Upper lobe of right lung (tissue), 1 donor: ENCODE measurements around the gene DSCAM. TPM values are rescaled to one million over a fixed set of nuclear protein-coding genes. Genes with fewer than 3 reads are reported as not detected.

ENCODE experiments used
- ATAC-seq: fragments of 200-7000 bp; cut with Tn5 transposase; one replicate; pipeline ENCODE4 v1.9.1; 2020; ENCODE audit warnings: mild to moderate bottlenecking, moderate library complexity
- DNase-seq: peaks from one replicate; pipeline ENCODE4 v3.0.0-alpha.2; 2020
- H3K27ac ChIP-seq: fragments of 200-600 bp; one replicate; pipeline ENCODE4 v1.8.0; 2022
- H3K27me3 ChIP-seq: fragments of 200-600 bp; one replicate; pipeline ENCODE4 v1.8.0; 2022; ENCODE audit warnings: mild to moderate bottlenecking
- H3K36me3 ChIP-seq: fragments of 200-600 bp; one replicate; pipeline ENCODE4 v1.8.0; 2022
- H3K4me1 ChIP-seq: fragments of 200-600 bp; one replicate; pipeline ENCODE4 v1.8.0; 2022
- H3K4me3 ChIP-seq: fragments of 200-600 bp; one replicate; pipeline ENCODE4 v1.8.0; 2022; ENCODE audit warnings: mild to moderate bottlenecking
- H3K9me3 ChIP-seq: fragments of 200-600 bp; one replicate; pipeline ENCODE4 v1.8.0; 2022
- intact Hi-C: fragments of 100-400 bp; cut with DNase I; formaldehyde crosslinking; loops from one replicate; pipeline ENCODE4 v1.11.0; 2022
- total RNA-seq: library from RNA; stranded (reverse); fragmentation: NEBNext Ultra II Directional; extraction: Animal tissue kit (Norgen Biotek cat#: 25700); gene quantifications from one replicate; pipeline ENCODE4 v1.2.1, GENCODE V29; 2021
- TF ChIP-seq, protein P1 (sequence below): fragments of 200-600 bp; IDR thresholded peaks from one replicate; pipeline ENCODE4 v1.8.0; 2022; ENCODE audit warnings: antibody characterized with exemption
- donor health status: DM: no; HTN: yes; CAD: no; lungs with severe emphysema.

DSCAM gene
- total RNA-seq, 1 donor from 2014 or later, result not detected

DNA sequence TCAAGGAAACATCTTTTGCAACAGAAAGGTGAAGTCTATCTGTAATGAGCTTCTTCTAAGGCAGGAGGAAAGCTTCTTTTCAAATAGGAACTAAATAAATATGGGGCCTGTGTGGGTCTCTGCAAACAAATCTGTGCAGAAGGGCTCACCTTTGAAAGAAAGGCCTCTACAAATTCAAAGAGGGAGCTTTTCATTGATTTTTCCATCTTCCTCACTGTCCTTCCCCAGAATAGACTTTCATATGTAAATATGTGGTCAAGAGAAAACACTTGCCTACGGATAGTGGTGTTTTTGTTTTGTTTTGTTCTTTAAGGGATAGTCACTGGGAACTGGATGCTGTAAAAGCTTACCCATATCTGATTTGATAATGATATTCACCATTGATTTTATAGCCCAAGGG is 223.4 kb downstream of the DSCAM start:
- ATAC-seq (no peak), DNase-seq (no peak)
- Histone ChIP-seq H3K36me3 (no peaks in the 10 kb centered on the region), H3K9me3 (no peaks in the 10 kb centered on the region), H3K27ac (no peak overlapping the region), H3K27me3 (no peaks in the 10 kb centered on the region), H3K4me3 (no peak overlapping the region), H3K4me1 (no peaks in the 10 kb centered on the region)
- TF ChIP-seq, protein P1, sequence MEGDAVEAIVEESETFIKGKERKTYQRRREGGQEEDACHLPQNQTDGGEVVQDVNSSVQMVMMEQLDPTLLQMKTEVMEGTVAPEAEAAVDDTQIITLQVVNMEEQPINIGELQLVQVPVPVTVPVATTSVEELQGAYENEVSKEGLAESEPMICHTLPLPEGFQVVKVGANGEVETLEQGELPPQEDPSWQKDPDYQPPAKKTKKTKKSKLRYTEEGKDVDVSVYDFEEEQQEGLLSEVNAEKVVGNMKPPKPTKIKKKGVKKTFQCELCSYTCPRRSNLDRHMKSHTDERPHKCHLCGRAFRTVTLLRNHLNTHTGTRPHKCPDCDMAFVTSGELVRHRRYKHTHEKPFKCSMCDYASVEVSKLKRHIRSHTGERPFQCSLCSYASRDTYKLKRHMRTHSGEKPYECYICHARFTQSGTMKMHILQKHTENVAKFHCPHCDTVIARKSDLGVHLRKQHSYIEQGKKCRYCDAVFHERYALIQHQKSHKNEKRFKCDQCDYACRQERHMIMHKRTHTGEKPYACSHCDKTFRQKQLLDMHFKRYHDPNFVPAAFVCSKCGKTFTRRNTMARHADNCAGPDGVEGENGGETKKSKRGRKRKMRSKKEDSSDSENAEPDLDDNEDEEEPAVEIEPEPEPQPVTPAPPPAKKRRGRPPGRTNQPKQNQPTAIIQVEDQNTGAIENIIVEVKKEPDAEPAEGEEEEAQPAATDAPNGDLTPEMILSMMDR, result no peak
- intact Hi-C loops, result no loop called here

DNA sequence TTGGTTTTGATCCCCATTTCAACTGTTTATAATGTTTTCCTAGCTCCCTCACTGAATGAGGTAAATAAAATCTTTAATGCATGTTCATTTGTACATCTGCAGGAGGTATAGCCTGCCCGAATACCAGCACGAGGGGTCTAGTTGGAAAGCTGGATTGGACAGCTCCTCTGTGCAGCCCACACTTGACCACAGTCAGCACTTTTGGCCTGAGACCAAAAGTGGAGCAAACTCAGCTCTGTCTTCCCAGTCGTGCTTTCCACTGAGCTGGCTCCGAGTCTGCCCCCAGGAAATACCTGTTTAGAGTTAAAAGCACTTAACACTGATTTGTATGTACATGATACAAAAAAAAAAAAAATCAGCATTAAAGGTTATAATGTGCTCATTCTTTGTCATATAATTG is 224.4 kb downstream of the DSCAM start:
- Histone ChIP-seq H3K27me3 (no peaks in the 10 kb centered on the region), H3K36me3 (no peaks in the 10 kb centered on the region), H3K4me3 (no peak overlapping the region), H3K4me1 (no peaks in the 10 kb centered on the region), H3K27ac (no peak overlapping the region), H3K9me3 (no peaks in the 10 kb centered on the region)
- intact Hi-C loops, result no loop called here
- DNase-seq, result no peak
- no peak for ATAC-seq
- TF ChIP-seq, protein P1, result no peak

DNA sequence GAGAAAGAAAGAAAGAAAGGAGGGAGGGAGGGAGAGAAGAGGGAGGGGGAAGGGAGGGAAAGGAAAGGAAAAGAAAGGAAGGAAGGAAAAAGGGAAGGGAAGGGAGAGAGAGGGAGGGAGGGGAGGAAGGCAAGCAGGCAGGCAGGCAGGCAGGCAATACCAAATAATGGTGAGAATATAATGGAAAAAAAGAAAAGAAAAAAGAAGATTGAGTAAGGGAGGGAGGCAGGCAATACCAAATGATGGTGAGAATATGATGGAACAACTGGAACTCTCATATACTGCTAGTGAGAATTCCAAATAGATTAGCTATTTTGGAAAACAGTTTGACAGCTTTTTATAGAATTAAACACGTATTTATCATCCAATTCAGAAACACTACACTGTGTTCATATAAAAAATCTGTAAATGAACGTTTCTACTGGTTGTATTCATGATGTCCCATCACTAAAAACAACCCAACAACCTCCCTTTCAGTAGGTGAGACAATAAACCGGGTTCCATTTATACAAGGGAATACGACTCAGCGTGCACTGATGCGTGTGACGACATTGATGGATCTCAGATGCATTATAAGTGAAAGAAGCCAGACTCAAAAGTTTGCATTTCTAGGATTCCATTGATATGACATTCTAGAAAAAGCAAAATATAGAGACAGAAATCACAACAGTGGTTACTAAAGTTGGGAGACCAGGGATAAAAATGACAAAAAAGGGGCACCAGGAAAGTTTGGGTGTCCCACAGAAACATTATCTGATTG is 226.4 kb downstream of the DSCAM start:
- Histone ChIP-seq H3K27ac (no peak overlapping the region), H3K4me1 (no peaks in the 10 kb centered on the region), H3K4me3 (no peak overlapping the region), H3K27me3 (no peaks in the 10 kb centered on the region), H3K9me3 (no peaks in the 10 kb centered on the region), H3K36me3 (no peaks in the 10 kb centered on the region)
- DNase-seq, result no peak
- intact Hi-C loops, result no loop called here
- ATAC-seq, result no peak
- TF ChIP-seq, protein P1, result no peak

DNA sequence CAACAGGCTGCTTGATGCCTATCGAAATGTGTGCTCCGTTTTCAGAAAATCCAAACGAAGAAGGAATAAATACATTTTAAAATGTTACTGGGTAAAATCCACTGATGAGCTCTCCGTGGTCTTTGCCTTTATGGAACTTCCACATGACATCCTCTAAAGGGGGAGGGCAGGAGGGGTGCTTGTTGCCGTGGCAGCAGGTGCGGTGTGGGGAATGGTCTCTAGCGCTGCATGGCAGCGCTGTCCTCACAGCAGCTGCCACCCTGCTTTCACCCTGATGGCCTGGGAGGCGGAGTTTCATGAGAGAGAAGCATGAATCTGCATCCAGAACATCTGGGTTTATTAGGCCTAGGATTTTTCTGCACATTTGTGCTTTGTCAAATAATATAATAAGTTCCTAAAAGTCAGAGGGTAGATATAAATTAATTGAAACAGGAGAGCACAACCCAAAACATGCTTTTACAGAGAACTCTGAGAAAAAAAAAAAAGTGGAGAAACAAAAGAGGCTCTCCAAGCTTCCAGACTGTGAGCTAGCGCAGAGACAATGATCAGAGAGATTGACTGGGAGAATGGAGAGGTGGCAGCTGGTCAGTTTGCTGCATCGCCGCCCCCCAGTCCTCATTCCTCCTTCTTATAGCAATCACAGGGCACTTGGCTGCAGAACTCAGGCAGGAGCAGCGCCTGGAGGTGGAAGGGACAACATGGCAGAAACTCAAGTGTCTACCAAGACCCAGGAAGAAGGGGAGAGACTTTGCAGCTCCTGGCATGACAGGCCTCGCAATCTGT is 228.6 kb downstream of the DSCAM start:
- H3K9me3 ChIP-seq, result no peaks in the 10 kb centered on the region
- no peak overlapping the region for H3K4me3 ChIP-seq
- H3K4me1 ChIP-seq, result no peaks in the 10 kb centered on the region
- DNase-seq, result no peak
- H3K36me3 ChIP-seq, result no peaks in the 10 kb centered on the region
- intact Hi-C loops, result no loop called here
- no peaks in the 10 kb centered on the region for H3K27me3 ChIP-seq
- no peak overlapping the region for H3K27ac ChIP-seq
- no peak for ATAC-seq
- TF ChIP-seq, protein P1, result no peak

DNA sequence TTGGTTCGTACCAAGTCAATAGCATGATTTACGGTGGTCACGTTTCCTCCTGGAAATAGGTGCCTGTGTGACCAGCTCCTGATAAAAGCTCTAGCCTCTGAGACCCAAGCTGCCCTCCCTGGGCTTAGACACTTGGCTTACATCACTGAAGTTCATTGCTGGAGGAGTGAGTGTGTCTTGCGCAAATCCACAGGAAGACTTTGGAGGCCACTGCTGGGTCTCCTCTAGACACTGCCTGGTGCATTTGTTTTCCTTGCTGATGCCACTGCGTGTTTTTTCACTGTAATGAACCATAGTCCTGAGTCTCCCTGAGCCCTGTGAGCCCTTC is 230.6 kb downstream of the DSCAM start:
- intact Hi-C loops, result no loop called here
- no peaks in the 10 kb centered on the region for H3K36me3 ChIP-seq
- TF ChIP-seq, protein P1, result no peak

More for the DNA sequence above, 230.6 kb downstream of the DSCAM start:
- Histone ChIP-seq H3K27me3 (no peaks in the 10 kb centered on the region), H3K4me3 (no peak overlapping the region), H3K27ac (no peak overlapping the region), H3K4me1 (no peaks in the 10 kb centered on the region), H3K9me3 (no peaks in the 10 kb centered on the region)
- no peak for ATAC-seq
- DNase-seq, result no peak
